Activated CD8-positive, alpha-beta T cell treated with anti-CD3 and anti-CD28 coated beads for 36 hours (primary cell): ENCODE data around the gene RHOG. TPM values are rescaled to one million over a fixed set of nuclear protein-coding genes. Genes with fewer than 3 reads are reported as not detected.

ENCODE experiments used
- ATAC-seq: fragments of 200-7000 bp; cut with Tn5 transposase; one replicate; pipeline ENCODE4 v1.10.0; 2021; ENCODE audit warnings: mild to moderate bottlenecking, moderate library complexity
- CTCF ChIA-PET: fragments of 350-600 bp; sonication (Branson Sonifier 250); formaldehyde crosslinking; loops from one replicate; lab custom pipeline; 2021; ENCODE audit warnings: antibody characterized with exemption; lab: Charles Lee
- POLR2A ChIA-PET: fragments of 350-600 bp; sonication (Branson Sonifier 250); formaldehyde crosslinking; loops from one replicate; lab custom pipeline; 2021; ENCODE audit warnings: antibody characterized with exemption; lab: Charles Lee
- DNase-seq: peaks from one replicate; pipeline ENCODE4 v3.0.0-alpha.2; 2020
- H3K27ac Mint-ChIP-seq: one replicate; pipeline ENCODE4 v1.8.0; 2021; ENCODE audit warnings: mild to moderate bottlenecking, mixed read lengths
- H3K27me3 Mint-ChIP-seq: one replicate; pipeline ENCODE4 v1.8.0; 2021; ENCODE audit warnings: mixed read lengths
- H3K36me3 Mint-ChIP-seq: one replicate; pipeline ENCODE4 v1.8.0; 2021; ENCODE audit warnings: low read depth, mixed read lengths
- H3K4me1 Mint-ChIP-seq: one replicate; pipeline ENCODE4 v1.8.0; 2021; ENCODE audit warnings: low read depth, mixed read lengths
- H3K4me3 Mint-ChIP-seq: one replicate; pipeline ENCODE4 v1.8.0; 2021; ENCODE audit warnings: mild to moderate bottlenecking, moderate library complexity, mixed read lengths
- H3K9me3 Mint-ChIP-seq: one replicate; pipeline ENCODE4 v1.8.0; 2021; ENCODE audit warnings: mixed read lengths
- CTCF ChIP-seq: fragments of 200-600 bp; IDR thresholded peaks from one replicate; pipeline ENCODE4 v1.8.0; 2022; ENCODE audit warnings: antibody characterized with exemption, mild to moderate bottlenecking
- intact Hi-C: fragments of 100-400 bp; cut with micrococcal nuclease; formaldehyde crosslinking; loops from one replicate; pipeline ENCODE4 v1.10.0; 2022
- total RNA-seq, 2 experiments: library from RNA; stranded (reverse); gene quantifications; one replicate each; pipeline ENCODE4 v1.2.3, GENCODE V29; 2021

Gene RHOG
- total RNA-seq, 2 experiments from 2014 or later, result 176 to 188 TPM

GRCh38 chr11:3878258-3878584 lies 37.5 kb upstream of the RHOG start:
- H3K4me3 Mint-ChIP-seq, result no peak overlapping the region
- ChIA-PET POLR2A (interaction anchor here (0.6 to 2.0 kb wide), 5 partner anchors 10 to 38 kb away, joined by 3 to 13 read pairs (median 5); partner anchors contain the start of genes RHOG and STIM1), CTCF (interaction anchor here (0.9 to 21.2 kb wide), 7 partner anchors 11 to 194 kb away, joined by 3 to 274 read pairs (median 3); partner anchors contain the start of gene STIM1)
- H3K27me3 Mint-ChIP-seq, result no peaks in the 10 kb centered on the region
- no peaks in the 10 kb centered on the region for H3K9me3 Mint-ChIP-seq
- peak overlapping the region; percentile 48 for H3K27ac Mint-ChIP-seq
- intact Hi-C loops, result no loop called here
- peaks cover 4% of the 10 kb centered on the region for H3K36me3 Mint-ChIP-seq
- H3K4me1 Mint-ChIP-seq, result peaks cover 80% of the 10 kb centered on the region
- no peak for TF ChIP-seq CTCF
- DNase-seq, result no peak
- no peak for ATAC-seq

GRCh38 chr11:3877364-3878257 lies 36.9 kb upstream of the RHOG start:
- H3K27ac Mint-ChIP-seq, result peak overlapping the region; percentile 48
- CTCF ChIA-PET, result interaction anchor here (0.9 to 21.2 kb wide), 8 partner anchors 11 to 195 kb away, joined by 3 to 274 read pairs (median 3); partner anchors contain the start of gene STIM1
- ATAC-seq, result no peak
- H3K36me3 Mint-ChIP-seq, result peaks cover 6% of the 10 kb centered on the region
- POLR2A ChIA-PET, result interaction anchor here (0.6 to 2.0 kb wide), 5 partner anchors 10 to 37 kb away, joined by 3 to 13 read pairs (median 5); partner anchors contain the start of genes RHOG and STIM1
- H3K27me3 Mint-ChIP-seq, result no peaks in the 10 kb centered on the region
- no peak overlapping the region for H3K4me3 Mint-ChIP-seq
- no peak for DNase-seq
- no peaks in the 10 kb centered on the region for H3K9me3 Mint-ChIP-seq
- peaks cover 76% of the 10 kb centered on the region for H3K4me1 Mint-ChIP-seq
- TF ChIP-seq CTCF, result no peak
- intact Hi-C loops, result no loop called here

GRCh38 chr11:3876613-3877012 lies 35.9 kb upstream of the RHOG start:
- Mint-ChIP-seq H3K9me3 (no peaks in the 10 kb centered on the region), H3K36me3 (peaks cover 9% of the 10 kb centered on the region), H3K27me3 (no peaks in the 10 kb centered on the region), H3K27ac (peak overlapping the region; percentile 54), H3K4me3 (no peak overlapping the region), H3K4me1 (peaks cover 79% of the 10 kb centered on the region)
- intact Hi-C loops, result no loop called here
- no peak for TF ChIP-seq CTCF
- POLR2A ChIA-PET, result interaction anchor here (0.7 to 1.6 kb wide), 4 partner anchors 17 to 93 kb away, joined by 3 to 5 read pairs (median 4); partner anchors contain the start of genes RHOG and STIM1
- DNase-seq (no peak), ATAC-seq (no peak)
- CTCF ChIA-PET, result interaction anchor here (1.3 to 21.2 kb wide), 3 partner anchors 10 to 61 kb away, joined by 3 to 274 read pairs (median 16); partner anchors contain the start of gene STIM1

- H3K36me3 Mint-ChIP-seq, result peaks cover 11% of the 10 kb centered on the region
- H3K27ac Mint-ChIP-seq, result peak overlapping the region; percentile 59
- H3K27me3 Mint-ChIP-seq, result no peaks in the 10 kb centered on the region
- CTCF ChIA-PET, result interaction anchor here (0.6 to 21.2 kb wide), 8 partner anchors 9 to 199 kb away, joined by 3 to 274 read pairs (median 4); partner anchors contain the start of genes RHOG and STIM1
- POLR2A ChIA-PET, result interaction anchor here (1.2 to 2.2 kb wide), 2 partner anchors 19 to 76 kb away, joined by 4 to 8 read pairs; partner anchors contain the start of gene STIM1
- H3K4me1 Mint-ChIP-seq, result peaks cover 79% of the 10 kb centered on the region
- intact Hi-C loops, result no loop called here
- no peaks in the 10 kb centered on the region for H3K9me3 Mint-ChIP-seq
- ATAC-seq (no peak), DNase-seq (no peak)
- no peak overlapping the region for H3K4me3 Mint-ChIP-seq
- no peak for TF ChIP-seq CTCF
Observed at GRCh38 chr11:3873712-3874349, 33.1 kb upstream of the RHOG start.
